Epithelial cell of esophagus (primary cell): ENCODE measurements around the gene AR.

Source experiments
- DNase-seq: peaks from one replicate; pipeline ENCODE4 v3.0.0; 2010; ENCODE audit warnings: low read depth
- H3K4me3 ChIP-seq: 2 replicates; pipeline ENCODE4 v1.5.1; 2011; ENCODE audit warnings: mild to moderate bottlenecking, low read length, control low read depth
- CTCF ChIP-seq: IDR thresholded peaks from 2 replicates; pipeline ENCODE4 v1.5.1; 2011; ENCODE audit warnings: low read depth, mild to moderate bottlenecking, low read length, control low read depth, inconsistent platforms; ENCODE audit not compliant: insufficient read depth; ENCODE audit errors: missing control alignments

Gene AR

GRCh38 chrX:67693928-67694327, 150.1 kb downstream of the AR start:
- DNase-seq, result peak; percentile 26
- TF ChIP-seq CTCF, result no peak
- H3K4me3 ChIP-seq, result no peak overlapping the region

GRCh38 chrX:67697452-67697851, 153.6 kb downstream of the AR start:
- TF ChIP-seq CTCF, result no peak
- no peak overlapping the region for H3K4me3 ChIP-seq
- DNase-seq, result no peak

GRCh38 chrX:67700602-67701001, 156.8 kb downstream of the AR start:
- H3K4me3 ChIP-seq, result no peak overlapping the region
- peak; percentile 0 for DNase-seq
- no peak for TF ChIP-seq CTCF

- DNase-seq, result no peak
- no peak overlapping the region for H3K4me3 ChIP-seq
- no peak for TF ChIP-seq CTCF
Measured at GRCh38 chrX:67714004-67714403, 170.2 kb downstream of the AR start.

GRCh38 chrX:67717571-67717970, 173.8 kb downstream of the AR start:
- no peak for TF ChIP-seq CTCF
- no peak for DNase-seq
- no peak overlapping the region for H3K4me3 ChIP-seq

- no peak overlapping the region for H3K4me3 ChIP-seq
- no peak for DNase-seq
- TF ChIP-seq CTCF, result no peak
Measured at GRCh38 chrX:67718926-67719325, 175.1 kb downstream of the AR start.

- no peak overlapping the region for H3K4me3 ChIP-seq
- no peak for DNase-seq
- no peak for TF ChIP-seq CTCF
Measured at GRCh38 chrX:67720344-67720743, 176.5 kb downstream of the AR start.
